Parathyroid adenoma (tissue), 2 donors: ENCODE data around the gene TRIM27.
"Not testable (repeated sequence)": the region's sequence is repeated elsewhere in the genome, so short reads cannot be mapped to it uniquely, and the experiment has no call there.

Source experiments
- H2AFZ ChIP-seq: fragments of 300-600 bp; sonication (generic); one replicate; pipeline ENCODE4 v1.7.0; 2017; ENCODE audit warnings: antibody characterized with exemption, mild to moderate bottlenecking
- H3K27ac ChIP-seq: fragments of 300-600 bp; sonication (generic); one replicate; pipeline ENCODE4 v1.7.0; 2017
- H3K27me3 ChIP-seq: fragments of 300-600 bp; sonication (generic); one replicate; pipeline ENCODE4 v1.7.0; 2017; ENCODE audit warnings: low read length; ENCODE audit not compliant: control insufficient read depth, insufficient read depth
- H3K36me3 ChIP-seq: fragments of 300-600 bp; sonication (generic); one replicate; pipeline ENCODE4 v1.7.0; 2017; ENCODE audit warnings: low read length; ENCODE audit not compliant: control insufficient read depth, insufficient read depth
- H3K4me1 ChIP-seq: fragments of 300-600 bp; sonication (generic); one replicate; pipeline ENCODE4 v1.7.0; 2017; ENCODE audit warnings: control low read depth
- H3K4me2 ChIP-seq: fragments of 300-600 bp; sonication (generic); one replicate; pipeline ENCODE4 v1.7.0; 2017; ENCODE audit warnings: low read length
- H3K4me3 ChIP-seq: fragments of 300-600 bp; sonication (generic); one replicate; pipeline ENCODE4 v1.7.0; 2017; ENCODE audit warnings: low read depth, low read length
- H3K79me2 ChIP-seq: fragments of 300-600 bp; sonication (generic); one replicate; pipeline ENCODE4 v1.7.0; 2017; ENCODE audit warnings: control low read depth
- H3K9ac ChIP-seq: fragments of 300-600 bp; sonication (generic); one replicate; pipeline ENCODE4 v1.7.0; 2017; ENCODE audit warnings: mild to moderate bottlenecking
- H3K9me3 ChIP-seq: fragments of 300-600 bp; sonication (generic); one replicate; pipeline ENCODE4 v1.7.0; 2017; ENCODE audit warnings: low read length; ENCODE audit not compliant: control insufficient read depth
- CTCF ChIP-seq: fragments of 300-600 bp; sonication (generic); IDR thresholded peaks from one replicate; pipeline ENCODE4 v1.7.0; 2017; ENCODE audit warnings: antibody characterized with exemption, mild to moderate bottlenecking
- donor health status: primary hyperparathyroidism.

The TRIM27 gene

GRCh38 chr6:28923318-28924102 lies at the start of gene TRIM27:
Gene TRIM27, minus strand, starts transcription at chr6:28923985. Its CDS starts 353 bp downstream, at chr6:28923632.
- H2AFZ ChIP-seq, result peak within 1 kb of the TSS; percentile 99
- peaks cover 29% of the 10 kb centered on the region for H3K79me2 ChIP-seq
- H3K36me3 ChIP-seq, result no peaks in the 10 kb centered on the region
- no peaks in the 10 kb centered on the region for H3K27me3 ChIP-seq
- no peak for TF ChIP-seq CTCF
- H3K9ac ChIP-seq, result peak within 1 kb of the TSS; percentile 64
- peak within 1 kb of the TSS; percentile 89 for H3K4me2 ChIP-seq
- H3K4me3 ChIP-seq, result peak within 1 kb of the TSS; percentile 94
- peak within 1 kb of the TSS; percentile 96 for H3K27ac ChIP-seq
- peaks cover 8% of the 10 kb centered on the region for H3K4me1 ChIP-seq
- H3K9me3 ChIP-seq, result no peaks in the 10 kb centered on the region

GRCh38 chr6:28970056-28970455 lies 46.3 kb upstream of the TRIM27 start:
- H2AFZ ChIP-seq, H3K79me2 ChIP-seq, H3K9me3 ChIP-seq, H3K36me3 ChIP-seq, H3K4me2 ChIP-seq, H3K9ac ChIP-seq, H3K4me3 ChIP-seq, H3K27me3 ChIP-seq, H3K27ac ChIP-seq, H3K4me1 ChIP-seq: not testable (repeated sequence)

GRCh38 chr6:28969129-28969528 lies 45.3 kb upstream of the TRIM27 start:
- no peak overlapping the region for H3K9ac ChIP-seq
- no peak overlapping the region for H3K27ac ChIP-seq
- no peaks in the 10 kb centered on the region for H3K4me1 ChIP-seq
- H3K9me3 ChIP-seq, result no peaks in the 10 kb centered on the region
- TF ChIP-seq CTCF, result no peak
- no peak overlapping the region for H3K4me3 ChIP-seq
- H3K36me3 ChIP-seq, result no peaks in the 10 kb centered on the region
- H3K27me3 ChIP-seq, result no peaks in the 10 kb centered on the region
- no peak overlapping the region for H3K4me2 ChIP-seq
- no peak overlapping the region for H2AFZ ChIP-seq
- H3K79me2 ChIP-seq, result no peaks in the 10 kb centered on the region

- Histone ChIP-seq H3K27ac (no peak overlapping the region), H3K4me2 (no peak overlapping the region), H3K27me3 (no peaks in the 10 kb centered on the region), H3K9ac (no peak overlapping the region), H3K9me3 (no peaks in the 10 kb centered on the region), H3K4me3 (no peak overlapping the region), H3K36me3 (no peaks in the 10 kb centered on the region), H2AFZ (no peak overlapping the region), H3K79me2 (no peaks in the 10 kb centered on the region), H3K4me1 (no peaks in the 10 kb centered on the region)
- TF ChIP-seq CTCF, result no peak
These were observed 44.7 kb upstream of the TRIM27 start for GRCh38 chr6:28968476-28968875.

- no peaks in the 10 kb centered on the region for H3K4me1 ChIP-seq
- H3K4me2 ChIP-seq, result no peak overlapping the region
- H3K27me3 ChIP-seq, result no peaks in the 10 kb centered on the region
- no peaks in the 10 kb centered on the region for H3K9me3 ChIP-seq
- no peak overlapping the region for H3K27ac ChIP-seq
- no peak overlapping the region for H3K9ac ChIP-seq
- no peak overlapping the region for H3K4me3 ChIP-seq
- no peak overlapping the region for H2AFZ ChIP-seq
- no peaks in the 10 kb centered on the region for H3K79me2 ChIP-seq
- H3K36me3 ChIP-seq, result no peaks in the 10 kb centered on the region
- no peak for TF ChIP-seq CTCF
These were observed 41.9 kb upstream of the TRIM27 start for GRCh38 chr6:28965706-28966105.
